Tibial nerve (tissue), 4 donors: ENCODE data around the gene ZBED6.

ENCODE experiments used
- EP300 ChIP-seq, 2 donors: sonication (generic); formaldehyde crosslinking; IDR thresholded peaks; one replicate each; pipeline ENCODE4 v1.6.1; 2017; ENCODE audit warnings: antibody characterized with exemption in 2 of 2, mild to moderate bottlenecking in 1 of 2
- TF ChIP-seq, protein P1 (sequence below), 5 experiments: fragments of 200-600 bp in 3 of 5; fragments of 450-650 bp in 2 of 5; sonication (generic) in 3 of 5; IDR thresholded peaks; one replicate each; pipeline ENCODE4 v1.5.1; 2016 to 2019; ENCODE audit warnings: antibody characterized with exemption in 5 of 5, mild to moderate bottlenecking in 3 of 5, moderate library complexity in 2 of 5

DNA sequence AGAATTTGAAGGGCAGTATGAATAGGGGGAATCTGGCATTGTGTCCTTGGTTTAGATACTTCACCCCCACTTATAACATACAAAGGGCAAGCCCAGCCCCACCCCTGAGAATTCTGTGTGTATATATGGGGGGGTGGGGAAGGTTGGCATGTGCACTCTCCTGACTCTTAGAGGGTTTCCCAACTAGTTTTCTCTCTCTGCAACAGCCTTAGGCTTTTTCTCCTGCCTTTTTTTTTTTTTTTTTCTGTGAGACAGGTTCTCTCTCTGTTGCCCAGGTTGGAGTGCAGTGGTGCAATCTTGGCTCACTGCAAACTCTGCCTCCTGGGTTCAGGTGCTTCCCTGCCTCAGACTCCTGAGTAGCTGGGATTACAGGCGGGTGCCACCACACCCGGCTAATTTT, 2.9 kb upstream of the ZBED6 start:
- TF ChIP-seq, protein P1, sequence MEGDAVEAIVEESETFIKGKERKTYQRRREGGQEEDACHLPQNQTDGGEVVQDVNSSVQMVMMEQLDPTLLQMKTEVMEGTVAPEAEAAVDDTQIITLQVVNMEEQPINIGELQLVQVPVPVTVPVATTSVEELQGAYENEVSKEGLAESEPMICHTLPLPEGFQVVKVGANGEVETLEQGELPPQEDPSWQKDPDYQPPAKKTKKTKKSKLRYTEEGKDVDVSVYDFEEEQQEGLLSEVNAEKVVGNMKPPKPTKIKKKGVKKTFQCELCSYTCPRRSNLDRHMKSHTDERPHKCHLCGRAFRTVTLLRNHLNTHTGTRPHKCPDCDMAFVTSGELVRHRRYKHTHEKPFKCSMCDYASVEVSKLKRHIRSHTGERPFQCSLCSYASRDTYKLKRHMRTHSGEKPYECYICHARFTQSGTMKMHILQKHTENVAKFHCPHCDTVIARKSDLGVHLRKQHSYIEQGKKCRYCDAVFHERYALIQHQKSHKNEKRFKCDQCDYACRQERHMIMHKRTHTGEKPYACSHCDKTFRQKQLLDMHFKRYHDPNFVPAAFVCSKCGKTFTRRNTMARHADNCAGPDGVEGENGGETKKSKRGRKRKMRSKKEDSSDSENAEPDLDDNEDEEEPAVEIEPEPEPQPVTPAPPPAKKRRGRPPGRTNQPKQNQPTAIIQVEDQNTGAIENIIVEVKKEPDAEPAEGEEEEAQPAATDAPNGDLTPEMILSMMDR (IDR thresholded peaks at IDR 0.05) = no peak
- TF ChIP-seq EP300 (IDR thresholded peaks at IDR 0.05) = no peak
